PC-9 (cell line): ENCODE results near the gene DRG2. TPM values are rescaled to one million over a fixed set of nuclear protein-coding genes. Genes with fewer than 3 reads are reported as not detected.

Experiments
- BruUV-seq: library from RNA; stranded (reverse); fragments of 400-500 nt; replicated peaks from 2 replicates; lab custom pipeline; 2021; lab: Mats Ljungman, UMichigan
- CTCF ChIA-PET: fragments of 300-600 bp; sonication (Branson Sonifier 250); formaldehyde crosslinking; loops from one replicate; lab custom pipeline; 2022; ENCODE audit warnings: antibody characterized with exemption; lab: Charles Lee
- POLR2A ChIA-PET: fragments of 300-600 bp; sonication (Branson Sonifier 250); formaldehyde crosslinking; loops from one replicate; lab custom pipeline; 2022; ENCODE audit warnings: antibody characterized with exemption; ENCODE audit not compliant: unreplicated experiment; lab: Charles Lee
- DNase-seq, 2 experiments: peaks; one replicate each; pipeline versions ENCODE4 v3.0.0 to v3.0.0-alpha.2; 2015 to 2022; ENCODE audit warnings: mixed read lengths in 1 of 2
- H2AFZ ChIP-seq: fragments of 200-600 bp; sonication (generic); 2 replicates; pipeline ENCODE4 v1.8.1; 2017; ENCODE audit warnings: antibody characterized with exemption
- H3F3A ChIP-seq: fragments of 200-600 bp; sonication (generic); 2 replicates; pipeline ENCODE4 v1.8.1; 2017; ENCODE audit warnings: antibody characterized with exemption, mild to moderate bottlenecking, low read depth; ENCODE audit not compliant: insufficient read depth
- H3K27ac ChIP-seq: fragments of 200-600 bp; sonication (generic); 2 replicates; pipeline ENCODE4 v1.6.1; 2016; ENCODE audit warnings: mixed run types
- H3K27me3 ChIP-seq: fragments of 200-600 bp; sonication (generic); 2 replicates; pipeline ENCODE4 v1.6.1; 2016; ENCODE audit warnings: low read depth, mixed run types; ENCODE audit not compliant: insufficient read depth
- H3K36me3 ChIP-seq: fragments of 200-600 bp; sonication (generic); 2 replicates; pipeline ENCODE4 v1.6.1; 2016; ENCODE audit warnings: low read depth, mixed run types
- H3K4me1 ChIP-seq: fragments of 200-600 bp; sonication (generic); replicated peaks from 2 replicates; pipeline ENCODE4 v1.6.1; 2016; ENCODE audit warnings: mixed run types; ENCODE audit not compliant: insufficient read depth
- H3K4me2 ChIP-seq: fragments of 200-600 bp; sonication (generic); 2 replicates; pipeline ENCODE4 v1.6.1; 2017; ENCODE audit warnings: mixed run types
- H3K4me3 ChIP-seq: fragments of 200-600 bp; sonication (generic); 2 replicates; pipeline ENCODE4 v1.6.1; 2016; ENCODE audit warnings: mixed run types
- H3K79me2 ChIP-seq: fragments of 200-600 bp; sonication (generic); 2 replicates; pipeline ENCODE4 v1.6.1; 2017; ENCODE audit warnings: low read depth, mixed run types
- H3K9me2 ChIP-seq: fragments of 200-600 bp; sonication (generic); 2 replicates; pipeline ENCODE4 v1.8.1; 2017; ENCODE audit warnings: mild to moderate bottlenecking; ENCODE audit not compliant: insufficient read depth
- H3K9me3 ChIP-seq: fragments of 200-600 bp; sonication (generic); 2 replicates; pipeline ENCODE4 v1.8.1; 2016; ENCODE audit warnings: low read depth; ENCODE audit not compliant: insufficient read depth
- H4K20me1 ChIP-seq: fragments of 200-600 bp; sonication (generic); 2 replicates; pipeline ENCODE4 v1.8.1; 2017; ENCODE audit not compliant: insufficient read depth
- EZH2 ChIP-seq: fragments of 200-600 bp; sonication (generic); IDR thresholded peaks from 2 replicates; pipeline ENCODE4 v1.8.0; 2017; ENCODE audit warnings: antibody characterized with exemption, low read depth
- intact Hi-C: fragments of 100-400 bp; cut with micrococcal nuclease; formaldehyde crosslinking; loops from one replicate; pipeline ENCODE4 v1.10.0; 2022; ENCODE audit not compliant: unreplicated experiment
- total RNA-seq: library from RNA; stranded (reverse); gene quantifications from 2 replicates; pipeline ENCODE4 v1.2.3, GENCODE V29; 2021
- TF ChIP-seq, protein P1 (sequence below): fragments of 200-600 bp; sonication (generic); conservative IDR thresholded peaks from 2 replicates; pipeline ENCODE4 v1.6.1; 2017; ENCODE audit warnings: mixed run types, antibody characterized with exemption, mild to moderate bottlenecking, moderate library complexity

The DRG2 gene
- total RNA-seq, 1 experiment from 2014 or later: 66.9 TPM

DNA sequence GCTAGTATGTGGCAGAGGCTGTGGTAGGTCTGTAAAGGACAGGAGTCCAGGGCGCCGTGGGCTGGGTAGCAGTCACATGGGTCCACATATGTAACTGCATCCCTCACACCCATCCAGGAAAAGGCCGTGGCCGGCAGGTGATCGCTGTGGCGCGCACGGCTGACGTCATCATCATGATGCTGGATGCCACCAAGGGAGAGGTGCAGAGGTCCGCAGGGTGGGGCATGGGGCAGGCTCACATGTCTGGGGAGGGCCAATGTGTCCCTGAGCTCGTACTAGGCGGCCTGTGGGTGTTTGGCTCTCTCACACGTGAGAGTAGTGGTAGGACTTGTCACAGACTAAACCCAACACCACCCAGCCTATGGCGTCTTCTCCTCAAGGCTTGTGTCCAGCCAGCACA lies 11.8 kb downstream of the DRG2 start:
- Histone ChIP-seq H3K4me3 (no peak overlapping the region), H3K36me3 (peaks cover 28% of the 10 kb centered on the region), H2AFZ (no peak overlapping the region), H3F3A (no peaks in the 10 kb centered on the region), H3K4me2 (no peak overlapping the region), H4K20me1 (peaks cover 10% of the 10 kb centered on the region), H3K4me1 (no peaks in the 10 kb centered on the region), H3K27ac (no peak overlapping the region), H3K27me3 (no peaks in the 10 kb centered on the region), H3K9me2 (no peaks in the 10 kb centered on the region), H3K79me2 (no peaks in the 10 kb centered on the region), H3K9me3 (no peaks in the 10 kb centered on the region)
- ChIA-PET CTCF (no interaction called here), POLR2A (no interaction called here)
- no peak for DNase-seq
- intact Hi-C loops: no loop called here
- TF ChIP-seq EZH2: no peak
- TF ChIP-seq, protein P1, sequence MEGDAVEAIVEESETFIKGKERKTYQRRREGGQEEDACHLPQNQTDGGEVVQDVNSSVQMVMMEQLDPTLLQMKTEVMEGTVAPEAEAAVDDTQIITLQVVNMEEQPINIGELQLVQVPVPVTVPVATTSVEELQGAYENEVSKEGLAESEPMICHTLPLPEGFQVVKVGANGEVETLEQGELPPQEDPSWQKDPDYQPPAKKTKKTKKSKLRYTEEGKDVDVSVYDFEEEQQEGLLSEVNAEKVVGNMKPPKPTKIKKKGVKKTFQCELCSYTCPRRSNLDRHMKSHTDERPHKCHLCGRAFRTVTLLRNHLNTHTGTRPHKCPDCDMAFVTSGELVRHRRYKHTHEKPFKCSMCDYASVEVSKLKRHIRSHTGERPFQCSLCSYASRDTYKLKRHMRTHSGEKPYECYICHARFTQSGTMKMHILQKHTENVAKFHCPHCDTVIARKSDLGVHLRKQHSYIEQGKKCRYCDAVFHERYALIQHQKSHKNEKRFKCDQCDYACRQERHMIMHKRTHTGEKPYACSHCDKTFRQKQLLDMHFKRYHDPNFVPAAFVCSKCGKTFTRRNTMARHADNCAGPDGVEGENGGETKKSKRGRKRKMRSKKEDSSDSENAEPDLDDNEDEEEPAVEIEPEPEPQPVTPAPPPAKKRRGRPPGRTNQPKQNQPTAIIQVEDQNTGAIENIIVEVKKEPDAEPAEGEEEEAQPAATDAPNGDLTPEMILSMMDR: no peak
- BruUV-seq: no TSS peak

DNA sequence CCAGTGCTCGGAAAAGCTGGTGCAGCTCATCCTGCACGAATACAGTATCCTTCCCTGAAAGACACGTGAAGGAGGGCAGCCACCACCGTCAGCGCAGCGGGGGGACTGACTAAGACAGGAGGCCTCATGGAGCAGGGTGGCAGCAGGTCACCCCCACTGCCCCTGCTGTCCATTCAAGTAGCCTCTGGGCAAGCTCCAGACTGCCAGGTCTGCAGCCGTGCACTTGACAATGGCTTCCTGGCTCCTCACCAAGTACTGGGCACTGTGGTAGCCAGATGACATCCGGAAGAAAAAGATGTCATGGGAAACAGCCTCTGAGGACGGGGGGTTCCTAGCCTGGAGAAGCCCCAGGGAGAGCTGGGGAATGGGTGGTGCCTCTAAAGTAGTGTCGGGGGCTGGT lies 12.9 kb downstream of the DRG2 start:
- DNase-seq: no peak

DNA sequence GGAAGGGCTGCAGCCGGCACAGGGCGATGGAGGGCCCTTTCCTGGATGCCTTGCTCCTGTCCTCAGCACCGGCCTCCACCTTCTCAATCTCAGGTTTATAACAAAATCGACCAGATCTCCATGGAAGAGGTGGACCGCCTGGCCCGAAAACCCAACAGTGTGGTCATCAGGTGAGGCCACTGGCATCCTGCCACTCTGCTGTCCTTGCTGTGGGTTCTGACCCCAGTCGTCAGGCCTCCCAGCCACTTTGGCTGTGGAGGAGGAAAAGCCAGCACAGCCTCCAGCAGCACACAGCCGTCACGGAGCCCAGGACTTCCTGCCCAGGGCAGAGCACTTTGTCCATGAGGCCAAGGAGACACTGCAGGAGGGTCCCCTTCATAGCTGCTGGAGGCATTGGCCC lies 14.1 kb downstream of the DRG2 start:
- BruUV-seq: no TSS peak
- Histone ChIP-seq H2AFZ (no peak overlapping the region), H3K27ac (no peak overlapping the region), H3K9me3 (no peaks in the 10 kb centered on the region), H3F3A (no peaks in the 10 kb centered on the region), H3K4me2 (no peak overlapping the region), H3K27me3 (no peaks in the 10 kb centered on the region), H3K79me2 (no peaks in the 10 kb centered on the region), H3K9me2 (no peaks in the 10 kb centered on the region), H3K36me3 (peaks cover 15% of the 10 kb centered on the region), H4K20me1 (peaks cover 8% of the 10 kb centered on the region), H3K4me1 (no peaks in the 10 kb centered on the region), H3K4me3 (no peak overlapping the region)
- TF ChIP-seq, protein P1: no peak
- TF ChIP-seq EZH2: no peak
- ChIA-PET CTCF (no interaction called here), POLR2A (no interaction called here)
- DNase-seq: no peak
- intact Hi-C loops: no loop called here

More for the DNA sequence above, 12.9 kb downstream of the DRG2 start:
- intact Hi-C loops: no loop called here
- Histone ChIP-seq H3K36me3 (peaks cover 24% of the 10 kb centered on the region), H4K20me1 (peaks cover 10% of the 10 kb centered on the region), H3K4me2 (no peak overlapping the region), H2AFZ (no peak overlapping the region), H3K79me2 (no peaks in the 10 kb centered on the region), H3K4me1 (no peaks in the 10 kb centered on the region), H3K9me2 (no peaks in the 10 kb centered on the region), H3F3A (no peaks in the 10 kb centered on the region), H3K27ac (no peak overlapping the region), H3K4me3 (no peak overlapping the region), H3K27me3 (no peaks in the 10 kb centered on the region), H3K9me3 (no peaks in the 10 kb centered on the region)
- TF ChIP-seq EZH2: no peak
- TF ChIP-seq, protein P1: no peak
- BruUV-seq: no TSS peak
- CTCF ChIA-PET: no interaction called here
- POLR2A ChIA-PET: no interaction called here
